ENCODE data around the gene ABCB4. TPM values are rescaled to one million over a fixed set of nuclear protein-coding genes. Genes with fewer than 3 reads are reported as not detected.

Gene ABCB4
- total RNA-seq, 3 donors from 2014 or later, result 0.33 to 2.8 (median 1.3) TPM

DNA sequence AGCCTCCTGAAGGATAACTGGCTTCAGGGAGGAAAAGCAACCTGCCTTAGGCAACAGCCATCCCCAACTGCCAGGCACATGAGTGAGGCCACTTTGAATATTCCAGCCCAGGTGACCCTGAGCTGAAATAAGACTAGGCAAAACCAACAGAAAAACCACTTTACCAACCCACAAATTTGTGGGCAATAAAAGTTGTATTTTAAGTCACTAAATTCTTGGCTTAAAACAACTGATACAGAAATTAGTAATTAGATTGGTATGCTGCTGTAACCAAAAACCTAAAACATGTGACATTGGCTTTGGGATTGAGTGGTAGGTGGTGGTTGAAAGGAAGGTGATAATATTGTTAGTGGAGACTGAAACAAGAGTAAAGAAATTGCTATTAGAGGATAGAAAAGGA, 39.9 kb downstream of the ABCB4 start:
- TF ChIP-seq, protein P1, sequence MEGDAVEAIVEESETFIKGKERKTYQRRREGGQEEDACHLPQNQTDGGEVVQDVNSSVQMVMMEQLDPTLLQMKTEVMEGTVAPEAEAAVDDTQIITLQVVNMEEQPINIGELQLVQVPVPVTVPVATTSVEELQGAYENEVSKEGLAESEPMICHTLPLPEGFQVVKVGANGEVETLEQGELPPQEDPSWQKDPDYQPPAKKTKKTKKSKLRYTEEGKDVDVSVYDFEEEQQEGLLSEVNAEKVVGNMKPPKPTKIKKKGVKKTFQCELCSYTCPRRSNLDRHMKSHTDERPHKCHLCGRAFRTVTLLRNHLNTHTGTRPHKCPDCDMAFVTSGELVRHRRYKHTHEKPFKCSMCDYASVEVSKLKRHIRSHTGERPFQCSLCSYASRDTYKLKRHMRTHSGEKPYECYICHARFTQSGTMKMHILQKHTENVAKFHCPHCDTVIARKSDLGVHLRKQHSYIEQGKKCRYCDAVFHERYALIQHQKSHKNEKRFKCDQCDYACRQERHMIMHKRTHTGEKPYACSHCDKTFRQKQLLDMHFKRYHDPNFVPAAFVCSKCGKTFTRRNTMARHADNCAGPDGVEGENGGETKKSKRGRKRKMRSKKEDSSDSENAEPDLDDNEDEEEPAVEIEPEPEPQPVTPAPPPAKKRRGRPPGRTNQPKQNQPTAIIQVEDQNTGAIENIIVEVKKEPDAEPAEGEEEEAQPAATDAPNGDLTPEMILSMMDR (IDR thresholded peaks at IDR 0.05), result no peak
- no peak for TF ChIP-seq POLR2AphosphoS5 (IDR thresholded peaks at IDR 0.05)
- no peak for TF ChIP-seq POLR2A (IDR thresholded peaks at IDR 0.05)
- Histone ChIP-seq H3K4me3 (no peak overlapping the region), H3K9me3 (no peaks in the 10 kb centered on the region), H3K4me1 (no peaks in the 10 kb centered on the region), H3K27ac (no peak overlapping the region), H3K36me3 (no peaks in the 10 kb centered on the region), H3K27me3 (no peaks in the 10 kb centered on the region)
- DNase-seq (ENCODE audit: low spot score in 2 of 2), result no peak
- intact Hi-C loops (cut with DNase I; ENCODE audit: low total_unique reads), result no loop called here

DNA sequence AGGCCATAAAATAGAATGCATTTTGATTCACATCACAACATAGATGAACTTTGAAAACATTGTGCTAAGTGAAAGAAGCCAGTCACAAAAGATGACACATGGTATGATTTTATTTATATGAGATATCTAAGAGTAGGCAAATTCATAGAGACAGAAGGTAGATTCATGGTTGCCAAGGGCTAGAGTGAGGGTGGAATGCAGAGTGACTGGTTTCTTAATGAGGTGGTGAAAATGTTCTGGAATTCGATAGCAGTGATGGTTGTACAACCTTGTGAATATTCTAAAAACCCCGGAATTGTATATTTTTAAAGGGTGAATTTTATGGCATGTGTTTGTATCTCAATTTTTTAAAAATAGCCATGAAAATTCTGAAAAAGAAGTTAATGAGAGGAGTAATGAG, 42.9 kb downstream of the ABCB4 start:
- H3K4me3 ChIP-seq, result no peak overlapping the region
- no peak overlapping the region for H3K27ac ChIP-seq
- intact Hi-C loops (cut with DNase I; ENCODE audit: low total_unique reads), result no loop called here
- H3K36me3 ChIP-seq, result no peaks in the 10 kb centered on the region
- no peak for DNase-seq (ENCODE audit: low spot score in 2 of 2)
- no peaks in the 10 kb centered on the region for H3K9me3 ChIP-seq
- no peak for TF ChIP-seq POLR2A (IDR thresholded peaks at IDR 0.05)
- TF ChIP-seq, protein P1 (IDR thresholded peaks at IDR 0.05), result no peak
- TF ChIP-seq POLR2AphosphoS5 (IDR thresholded peaks at IDR 0.05), result no peak
- H3K4me1 ChIP-seq, result no peaks in the 10 kb centered on the region
- H3K27me3 ChIP-seq, result no peaks in the 10 kb centered on the region

DNA sequence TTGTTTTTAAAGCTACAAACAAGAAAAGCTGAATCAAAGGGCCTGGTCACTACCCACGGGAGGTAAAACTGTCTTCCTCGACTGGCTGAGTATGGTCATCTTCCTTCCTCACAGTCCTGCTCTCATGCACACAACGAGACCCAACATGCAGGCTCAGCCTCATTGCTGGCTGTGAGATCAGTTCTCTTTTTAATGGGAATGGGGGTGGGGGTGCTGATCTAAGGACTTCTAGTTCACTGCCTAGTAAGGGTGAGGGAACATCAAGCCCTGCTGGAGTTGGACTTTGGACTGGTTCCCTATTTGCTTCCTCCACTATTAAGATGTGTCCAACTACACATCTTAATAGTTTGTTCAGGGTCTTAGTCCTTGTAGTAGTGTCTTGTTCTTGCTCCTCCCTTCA, 48.2 kb downstream of the ABCB4 start:
- H3K4me3 ChIP-seq, result no peak overlapping the region
- no peak overlapping the region for H3K27ac ChIP-seq
- intact Hi-C loops (cut with DNase I; ENCODE audit: low total_unique reads), result no loop called here
- H3K36me3 ChIP-seq, result no peaks in the 10 kb centered on the region
- DNase-seq (ENCODE audit: low spot score in 2 of 2), result no peak
- no peaks in the 10 kb centered on the region for H3K4me1 ChIP-seq
- no peaks in the 10 kb centered on the region for H3K9me3 ChIP-seq
- no peaks in the 10 kb centered on the region for H3K27me3 ChIP-seq
- TF ChIP-seq, protein P1 (IDR thresholded peaks at IDR 0.05), result no peak
- TF ChIP-seq POLR2A (IDR thresholded peaks at IDR 0.05) (no peak), POLR2AphosphoS5 (IDR thresholded peaks at IDR 0.05) (no peak)

DNA sequence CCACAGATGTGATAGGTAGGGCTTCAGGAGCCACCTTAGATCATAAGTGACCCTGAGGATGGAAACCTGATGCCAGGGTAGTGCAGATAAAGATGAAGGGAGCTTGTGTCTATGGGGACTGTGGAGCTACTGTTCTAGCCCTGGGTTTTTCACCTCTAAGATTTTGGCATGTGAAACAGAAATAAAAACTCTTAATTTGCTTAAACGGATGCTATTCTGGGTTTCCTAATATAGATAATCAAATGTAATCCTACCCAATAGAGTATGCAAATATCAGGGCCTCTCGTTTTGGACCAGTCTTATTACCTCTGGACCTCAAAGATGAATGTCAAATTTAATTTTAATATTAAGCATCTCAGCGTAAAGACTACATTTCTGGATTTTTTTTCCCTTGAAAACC, 49.3 kb downstream of the ABCB4 start:
- TF ChIP-seq, protein P1 (IDR thresholded peaks at IDR 0.05), result no peak
- no peak for TF ChIP-seq POLR2A (IDR thresholded peaks at IDR 0.05)
- TF ChIP-seq POLR2AphosphoS5 (IDR thresholded peaks at IDR 0.05), result no peak
- DNase-seq (ENCODE audit: low spot score in 2 of 2), result no peak
- Histone ChIP-seq H3K27me3 (no peaks in the 10 kb centered on the region), H3K9me3 (no peaks in the 10 kb centered on the region), H3K36me3 (no peaks in the 10 kb centered on the region), H3K4me3 (no peak overlapping the region), H3K27ac (no peak overlapping the region), H3K4me1 (no peaks in the 10 kb centered on the region)
- intact Hi-C loops (cut with DNase I; ENCODE audit: low total_unique reads), result no loop called here

DNA sequence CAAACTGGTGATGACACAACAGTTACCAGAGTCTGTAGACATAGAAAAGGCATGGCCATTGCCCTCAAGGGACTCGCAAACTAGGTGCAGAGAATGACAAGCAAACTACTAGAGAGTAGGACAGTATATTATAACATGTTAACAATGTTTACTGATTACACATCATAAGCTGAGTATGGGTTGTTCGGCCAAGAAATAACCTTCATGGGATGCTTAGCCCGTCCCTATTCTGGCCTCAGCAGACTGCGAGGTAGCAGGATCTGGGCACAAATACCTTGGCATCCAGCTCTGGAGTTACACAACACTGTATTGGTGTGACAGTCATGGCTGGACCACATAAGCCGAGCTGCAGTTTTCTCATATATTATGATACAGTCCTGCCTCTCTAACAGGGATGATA, 51.4 kb downstream of the ABCB4 start:
- no peaks in the 10 kb centered on the region for H3K4me1 ChIP-seq
- no peaks in the 10 kb centered on the region for H3K9me3 ChIP-seq
- DNase-seq (ENCODE audit: low spot score in 2 of 2), result no peak
- H3K27me3 ChIP-seq, result no peaks in the 10 kb centered on the region
- no peak for TF ChIP-seq POLR2A (IDR thresholded peaks at IDR 0.05)
- no peak for TF ChIP-seq POLR2AphosphoS5 (IDR thresholded peaks at IDR 0.05)
- TF ChIP-seq, protein P1 (IDR thresholded peaks at IDR 0.05), result no peak
- H3K4me3 ChIP-seq, result no peak overlapping the region
- H3K36me3 ChIP-seq, result no peaks in the 10 kb centered on the region
- no peak overlapping the region for H3K27ac ChIP-seq
- intact Hi-C loops (cut with DNase I; ENCODE audit: low total_unique reads), result no loop called here

Data from breast epithelium (tissue), 4 donors.